Glutamatergic neuron (in vitro differentiated cells): Measurements from ENCODE around the gene NHERF1. TPM values are rescaled to one million over a fixed set of nuclear protein-coding genes. Genes with fewer than 3 reads are reported as not detected.
A peak's percentile ranks its signal among the peaks of the same experiment; 100 is the strongest.

ENCODE experiments used
- DNase-seq: peaks from one replicate; pipeline ENCODE4 v3.0.0; 2022
- H3K27ac Mint-ChIP-seq: one replicate; pipeline ENCODE4 v1.8.0; 2020; ENCODE audit warnings: mild to moderate bottlenecking, mixed read lengths, inconsistent platforms; ENCODE audit not compliant: unreplicated experiment
- H3K27me3 Mint-ChIP-seq: one replicate; pipeline ENCODE4 v1.8.0; 2020; ENCODE audit warnings: mild to moderate bottlenecking, moderate library complexity, mixed read lengths, inconsistent platforms; ENCODE audit not compliant: unreplicated experiment
- H3K36me3 Mint-ChIP-seq: one replicate; pipeline ENCODE4 v1.8.0; 2020; ENCODE audit warnings: mild to moderate bottlenecking, mixed read lengths, inconsistent platforms; ENCODE audit not compliant: unreplicated experiment
- H3K4me1 Mint-ChIP-seq: one replicate; pipeline ENCODE4 v1.8.0; 2020; ENCODE audit warnings: mild to moderate bottlenecking, low read depth, mixed read lengths, inconsistent platforms; ENCODE audit not compliant: unreplicated experiment
- H3K4me3 Mint-ChIP-seq: one replicate; pipeline ENCODE4 v1.8.0; 2020; ENCODE audit warnings: mild to moderate bottlenecking, mixed read lengths, inconsistent platforms; ENCODE audit not compliant: unreplicated experiment
- H3K9me3 Mint-ChIP-seq: one replicate; pipeline ENCODE4 v1.8.0; 2020; ENCODE audit warnings: mild to moderate bottlenecking, moderate library complexity, mixed read lengths, inconsistent platforms; ENCODE audit not compliant: unreplicated experiment
- total RNA-seq: library from RNA; stranded (reverse); fragmentation: NEBNext Ultra II Directional; extraction: Animal tissue kit (Norgen Biotek cat#: 25700); gene quantifications from one replicate; pipeline ENCODE4 v1.2.1, GENCODE V29; 2021; ENCODE audit not compliant: unreplicated experiment
- TF ChIP-seq, protein P1 (sequence below): fragments of 200-600 bp; sonication (generic); IDR thresholded peaks from one replicate; pipeline ENCODE4 v1.5.0; 2021; ENCODE audit not compliant: partially characterized antibody, unreplicated experiment

NHERF1 gene
- total RNA-seq, 1 donor from 2014 or later, result 26.9 TPM

GRCh38 chr17:74775409-74776043, 27.1 kb downstream of the NHERF1 start:
- Mint-ChIP-seq H3K27me3 (peaks cover 4% of the 10 kb centered on the region), H3K9me3 (peaks cover 2% of the 10 kb centered on the region), H3K36me3 (no peaks in the 10 kb centered on the region), H3K27ac (peak overlapping the region; percentile 49), H3K4me1 (peaks cover 21% of the 10 kb centered on the region), H3K4me3 (peak overlapping the region; percentile 90)
- DNase-seq, result no peak
- TF ChIP-seq, protein P1, sequence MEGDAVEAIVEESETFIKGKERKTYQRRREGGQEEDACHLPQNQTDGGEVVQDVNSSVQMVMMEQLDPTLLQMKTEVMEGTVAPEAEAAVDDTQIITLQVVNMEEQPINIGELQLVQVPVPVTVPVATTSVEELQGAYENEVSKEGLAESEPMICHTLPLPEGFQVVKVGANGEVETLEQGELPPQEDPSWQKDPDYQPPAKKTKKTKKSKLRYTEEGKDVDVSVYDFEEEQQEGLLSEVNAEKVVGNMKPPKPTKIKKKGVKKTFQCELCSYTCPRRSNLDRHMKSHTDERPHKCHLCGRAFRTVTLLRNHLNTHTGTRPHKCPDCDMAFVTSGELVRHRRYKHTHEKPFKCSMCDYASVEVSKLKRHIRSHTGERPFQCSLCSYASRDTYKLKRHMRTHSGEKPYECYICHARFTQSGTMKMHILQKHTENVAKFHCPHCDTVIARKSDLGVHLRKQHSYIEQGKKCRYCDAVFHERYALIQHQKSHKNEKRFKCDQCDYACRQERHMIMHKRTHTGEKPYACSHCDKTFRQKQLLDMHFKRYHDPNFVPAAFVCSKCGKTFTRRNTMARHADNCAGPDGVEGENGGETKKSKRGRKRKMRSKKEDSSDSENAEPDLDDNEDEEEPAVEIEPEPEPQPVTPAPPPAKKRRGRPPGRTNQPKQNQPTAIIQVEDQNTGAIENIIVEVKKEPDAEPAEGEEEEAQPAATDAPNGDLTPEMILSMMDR, result no peak

GRCh38 chr17:74776044-74776962, 27.9 kb downstream of the NHERF1 start, which contains the start of gene NAT9:
Gene NAT9 (minus strand): TSS chr17:74776345. CDS start chr17:74775698, 647 bp downstream.
- Mint-ChIP-seq H3K36me3 (no peaks in the 10 kb centered on the region), H3K27ac (peak within 1 kb of the TSS; percentile 88), H3K4me1 (peaks cover 23% of the 10 kb centered on the region), H3K4me3 (peak within 1 kb of the TSS; percentile 90), H3K9me3 (peaks cover 2% of the 10 kb centered on the region), H3K27me3 (peaks cover 4% of the 10 kb centered on the region)
- peak; percentile 100 for DNase-seq
- TF ChIP-seq, protein P1, result no peak

DNA sequence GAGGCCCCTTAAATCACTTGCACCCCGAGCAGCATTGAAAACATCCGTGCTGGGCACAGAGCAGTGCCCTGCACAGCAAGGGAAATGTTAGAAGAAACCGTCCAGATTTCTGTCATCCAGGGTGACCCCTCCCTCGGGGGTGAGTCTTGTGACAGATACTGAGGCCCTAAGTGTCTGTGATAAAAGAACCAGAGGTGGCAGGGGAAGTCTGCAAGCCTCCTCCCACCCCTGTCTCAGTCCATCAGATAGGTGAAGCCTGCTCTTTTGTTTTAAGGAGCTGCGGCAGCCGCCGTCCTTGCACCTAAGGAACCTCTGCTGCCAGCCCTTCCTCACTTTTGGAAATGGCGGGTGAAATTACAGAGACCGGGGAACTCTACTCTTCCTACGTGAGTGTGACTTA, 28.6 kb downstream of the NHERF1 start:
- DNase-seq, result no peak
- H3K4me3 Mint-ChIP-seq, result peak overlapping the region; percentile 90
- peaks cover 23% of the 10 kb centered on the region for H3K4me1 Mint-ChIP-seq
- H3K9me3 Mint-ChIP-seq, result peaks cover 2% of the 10 kb centered on the region
- H3K27me3 Mint-ChIP-seq, result peaks cover 4% of the 10 kb centered on the region
- TF ChIP-seq, protein P1, result no peak
- peak overlapping the region; percentile 88 for H3K27ac Mint-ChIP-seq
- no peaks in the 10 kb centered on the region for H3K36me3 Mint-ChIP-seq

DNA sequence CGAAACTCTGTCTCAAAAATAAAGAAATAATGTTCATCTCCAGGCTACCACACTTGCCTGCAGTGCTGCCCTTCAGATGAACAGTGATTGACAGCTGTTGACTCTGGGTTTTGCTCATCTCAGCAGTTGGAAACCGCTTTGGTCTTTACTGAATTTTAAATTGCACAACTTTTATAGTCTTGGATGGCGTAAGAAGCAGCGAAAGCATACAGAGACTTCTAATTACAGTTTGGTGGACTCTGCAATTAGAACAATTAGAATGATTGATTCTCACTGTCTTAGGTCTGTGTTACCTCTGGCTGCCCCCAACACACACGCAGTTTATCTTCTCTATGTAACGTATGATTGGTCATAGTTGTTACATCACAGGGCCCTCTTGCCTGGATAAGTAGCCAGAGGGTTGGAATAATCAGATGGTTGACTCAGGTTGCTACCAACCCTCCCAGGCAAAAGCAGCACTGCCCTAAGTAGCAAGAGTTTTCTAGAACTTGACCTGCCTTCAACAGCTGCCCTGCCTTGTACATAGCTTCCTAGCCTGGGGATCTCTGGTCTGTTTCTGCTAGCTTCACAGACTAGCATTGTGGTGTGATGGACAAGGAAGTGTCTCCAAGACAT, 29.6 kb downstream of the NHERF1 start:
- H3K27me3 Mint-ChIP-seq, result peaks cover 4% of the 10 kb centered on the region

More for the DNA sequence above, 29.6 kb downstream of the NHERF1 start:
- H3K27ac Mint-ChIP-seq, result peak overlapping the region; percentile 43
- DNase-seq, result no peak
- H3K9me3 Mint-ChIP-seq, result peaks cover 2% of the 10 kb centered on the region
- peaks cover 23% of the 10 kb centered on the region for H3K4me1 Mint-ChIP-seq
- peak overlapping the region; percentile 52 for H3K4me3 Mint-ChIP-seq
- TF ChIP-seq, protein P1, result no peak
- H3K36me3 Mint-ChIP-seq, result no peaks in the 10 kb centered on the region
